NCI-H1930 (cell line): ENCODE measurements around the gene EXOC4.
"Not testable (repeated sequence)": the region's sequence is repeated elsewhere in the genome, so short reads cannot be mapped to it uniquely, and the experiment has no call there.

Experiments
- DNase-seq, 2 experiments: peaks; one replicate each; lab custom pipeline; 2025; lab: John Stamatoyannopoulos, UW

EXOC4 gene

DNA sequence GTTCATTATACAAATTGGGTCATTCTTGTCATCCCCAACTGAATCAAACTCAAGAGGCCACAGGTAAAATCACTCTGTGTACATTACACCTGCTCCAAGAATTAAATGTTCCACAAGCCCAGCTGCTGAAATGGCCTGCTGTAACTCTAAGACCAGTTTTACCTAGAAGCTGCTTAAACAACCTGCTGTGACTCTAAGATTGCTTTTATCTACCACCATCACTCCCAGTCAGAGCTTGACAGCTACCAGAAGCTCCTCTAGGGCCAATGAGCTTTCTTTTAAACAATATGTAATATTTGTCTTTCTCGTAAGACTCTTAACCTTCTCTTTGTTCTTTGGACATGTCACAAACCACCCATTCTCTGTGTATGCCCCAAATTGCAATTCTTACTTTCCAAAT lies 732.4 kb downstream of the EXOC4 start:
- DNase-seq, result no peak

DNA sequence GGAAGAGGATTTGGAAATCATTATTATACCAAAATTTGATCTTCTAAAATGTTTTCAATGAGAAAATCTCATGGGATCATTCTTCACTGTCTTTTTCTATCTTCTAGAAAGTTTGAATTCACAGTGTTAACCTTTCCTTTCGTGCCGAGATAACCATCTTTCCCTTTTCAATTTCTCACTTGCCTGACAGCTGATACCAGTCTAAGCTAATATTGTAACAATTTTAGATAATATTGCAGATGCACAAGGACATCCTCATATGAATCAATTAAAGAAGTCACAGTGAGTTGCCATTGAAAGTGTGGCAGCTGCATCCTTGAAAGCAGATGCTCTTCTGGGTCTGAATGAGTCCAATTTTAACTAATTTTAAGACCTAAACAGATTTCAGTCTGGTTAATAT lies 734.7 kb downstream of the EXOC4 start:
- DNase-seq, result no peak

DNA sequence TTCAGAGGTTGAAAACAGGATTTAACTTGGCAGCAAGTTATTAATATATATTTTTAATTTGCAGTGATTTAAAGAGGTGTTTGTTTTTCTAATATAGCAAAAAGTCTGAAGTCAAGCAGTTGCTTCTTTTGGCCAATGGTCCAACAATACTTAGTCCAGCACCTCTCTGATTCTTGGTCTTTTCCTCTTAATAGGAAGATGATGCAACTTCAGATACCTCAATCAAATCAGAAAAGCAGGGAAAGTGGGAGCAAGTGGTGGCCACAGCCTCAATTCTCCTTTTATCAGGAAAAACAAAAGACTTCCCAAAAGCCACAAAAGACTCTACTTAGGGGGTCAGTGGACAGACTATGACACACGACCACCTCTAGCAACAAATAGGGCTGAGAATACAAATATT lies 740.7 kb downstream of the EXOC4 start:
- no peak for DNase-seq

DNA sequence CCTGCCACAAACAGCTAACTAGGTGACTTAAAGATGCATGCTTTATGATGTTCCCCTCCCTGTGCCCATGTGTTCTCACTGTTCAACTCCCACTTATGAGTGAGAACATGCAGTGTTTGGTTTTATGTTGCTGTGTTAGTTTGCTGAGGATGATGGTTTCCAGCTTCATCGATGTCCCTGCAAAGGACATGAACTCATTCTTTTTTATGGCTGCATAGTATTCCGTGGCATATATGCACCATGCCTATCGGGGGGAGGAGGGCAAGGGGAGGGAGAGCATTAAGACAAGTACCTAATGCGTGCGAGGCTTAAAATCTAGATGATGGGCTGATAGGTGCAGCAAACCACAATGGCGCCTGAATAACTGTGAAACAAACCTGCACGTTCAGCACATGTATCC lies 741.2 kb downstream of the EXOC4 start:
- DNase-seq, result not testable (repeated sequence)

DNA sequence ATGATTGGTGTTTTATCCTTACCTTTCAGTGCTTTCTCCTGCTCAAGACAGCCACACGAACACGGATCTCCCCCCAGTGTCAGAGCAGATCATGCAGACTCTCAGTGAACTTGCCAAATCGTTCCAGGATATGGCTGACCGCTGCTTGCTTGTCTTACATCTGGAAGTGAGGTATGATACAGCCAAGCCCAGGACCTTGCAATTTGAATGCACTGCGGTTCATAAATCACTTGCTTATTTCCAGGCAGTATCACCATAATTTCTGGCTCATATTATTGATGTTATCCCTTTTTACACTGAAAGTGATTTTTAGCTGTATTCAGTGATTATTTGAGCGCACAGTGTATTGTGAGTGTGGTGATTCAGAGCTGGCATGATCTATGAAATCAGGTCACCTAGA lies 744.6 kb downstream of the EXOC4 start:
- no peak for DNase-seq

DNA sequence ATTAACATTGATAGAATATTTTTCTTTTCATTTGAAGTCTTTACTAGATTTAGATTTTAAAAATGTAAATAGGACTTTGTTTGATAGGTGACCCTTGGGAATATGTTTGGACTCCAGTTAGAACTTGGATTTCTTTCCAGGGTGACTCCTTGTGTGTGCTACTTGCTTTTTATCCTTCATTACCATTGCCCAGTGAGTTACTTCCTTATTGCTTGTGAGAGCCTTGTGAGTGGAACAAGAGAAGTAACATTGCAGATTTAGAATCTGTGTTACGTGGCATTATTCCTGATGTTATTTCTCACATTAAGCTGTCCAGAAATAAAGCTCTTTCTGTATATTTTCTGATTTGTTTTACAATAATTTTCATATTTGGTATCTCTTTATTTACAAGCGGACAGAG lies 746.3 kb downstream of the EXOC4 start:
- DNase-seq, result no peak

DNA sequence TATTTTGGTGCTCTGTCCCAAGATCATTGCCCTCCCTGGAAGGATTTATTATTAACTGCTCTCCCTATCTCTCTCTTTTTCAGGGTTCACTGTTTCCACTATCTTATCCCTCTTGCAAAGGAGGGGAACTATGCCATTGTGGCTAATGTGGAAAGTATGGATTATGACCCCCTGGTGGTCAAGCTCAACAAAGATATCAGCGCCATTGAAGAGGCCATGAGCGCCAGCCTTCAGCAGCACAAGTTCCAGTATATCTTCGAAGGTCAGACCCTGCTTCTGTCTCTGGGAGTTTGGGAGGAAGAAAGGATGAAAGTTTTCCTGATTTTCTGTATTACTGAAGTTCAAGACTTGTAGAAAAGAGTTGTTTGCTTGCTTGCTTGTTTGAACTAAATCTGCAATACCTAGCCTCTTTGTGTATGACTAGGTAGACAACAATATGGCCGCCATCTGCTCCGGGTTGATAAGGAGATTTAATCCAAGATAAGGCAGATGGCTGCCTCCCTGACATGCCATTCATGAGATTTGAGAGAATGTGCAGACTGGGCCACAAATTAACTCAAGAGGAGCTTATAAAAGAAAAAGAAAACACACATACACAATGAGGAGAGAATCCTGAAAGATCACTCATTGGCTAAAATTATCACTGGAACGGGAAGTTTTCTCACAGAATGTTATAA lies 752.1 kb downstream of the EXOC4 start:
- no peak for DNase-seq

DNA sequence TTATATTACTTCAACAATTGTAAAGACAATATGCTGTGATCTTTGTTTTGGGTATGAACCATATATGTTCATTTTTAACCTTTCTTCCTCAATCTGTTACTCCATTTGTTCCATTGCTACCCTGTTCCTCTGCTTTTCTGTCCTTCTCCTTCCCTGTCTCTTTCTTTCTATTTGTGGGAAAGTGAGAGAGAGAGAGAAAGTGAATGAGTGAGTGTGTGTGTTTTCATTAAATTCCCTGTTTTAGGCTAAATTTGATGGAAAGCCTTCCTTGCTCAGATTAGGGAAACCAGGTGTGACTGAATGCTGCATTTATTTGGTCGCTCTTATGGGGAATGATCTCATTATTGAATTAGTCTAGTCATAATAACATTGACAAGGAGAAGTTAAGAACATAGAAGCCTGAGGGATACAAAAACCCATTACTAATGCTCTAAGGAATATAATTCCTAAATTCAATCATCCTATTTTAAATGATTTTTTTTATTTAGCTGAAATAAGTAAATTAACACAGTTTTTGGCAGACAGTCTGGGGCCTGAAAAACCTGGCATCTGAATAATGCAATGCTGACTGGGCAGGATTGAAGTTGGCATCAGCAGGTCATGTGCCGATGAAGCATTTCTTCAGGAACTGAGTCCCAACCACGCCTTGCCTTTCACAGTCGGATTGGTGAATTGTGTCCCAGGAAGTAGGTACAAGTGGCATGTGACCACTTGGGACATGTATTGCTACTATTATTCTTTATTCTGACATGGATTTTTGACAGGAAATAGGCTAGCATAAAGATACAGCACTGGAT lies 756.6 kb downstream of the EXOC4 start:
- no peak for DNase-seq

DNA sequence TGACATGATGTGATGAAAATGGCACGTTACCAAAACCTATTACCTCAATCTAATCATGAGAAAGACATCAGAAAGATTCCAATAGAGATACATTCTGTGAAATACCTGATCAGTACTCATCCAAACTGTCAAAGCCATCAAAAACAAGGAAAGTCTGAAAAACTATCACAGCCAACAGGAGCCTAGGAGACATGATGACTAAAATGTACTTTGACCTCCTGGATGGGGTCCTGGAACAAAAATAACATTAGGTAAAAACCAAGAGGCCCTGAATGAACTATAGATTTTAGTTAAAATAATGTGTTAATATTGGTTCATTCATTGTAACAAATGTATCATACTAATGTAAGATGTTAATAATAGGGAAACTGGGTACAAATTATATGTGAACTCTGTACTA lies 760.4 kb downstream of the EXOC4 start:
- no peak for DNase-seq

DNA sequence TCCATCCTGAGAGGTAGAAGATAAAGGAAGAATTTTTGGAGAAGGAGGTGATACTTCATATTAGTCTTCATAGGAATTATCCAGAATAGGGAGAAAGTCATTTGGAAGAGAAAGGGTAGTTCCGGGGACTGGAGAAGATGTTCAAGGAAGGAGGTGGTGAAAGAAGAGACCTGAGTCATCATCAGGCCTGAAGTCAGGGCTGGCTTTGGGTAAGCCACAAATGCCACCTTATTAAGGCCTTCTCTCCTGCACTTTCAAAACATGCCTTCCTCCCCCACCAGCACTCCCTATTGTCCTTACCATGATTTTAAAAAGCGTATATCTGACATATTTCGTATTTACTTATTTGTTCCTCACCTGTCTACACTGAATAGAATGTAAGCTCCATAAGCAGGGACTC lies 762.1 kb downstream of the EXOC4 start:
- DNase-seq, result no peak

DNA sequence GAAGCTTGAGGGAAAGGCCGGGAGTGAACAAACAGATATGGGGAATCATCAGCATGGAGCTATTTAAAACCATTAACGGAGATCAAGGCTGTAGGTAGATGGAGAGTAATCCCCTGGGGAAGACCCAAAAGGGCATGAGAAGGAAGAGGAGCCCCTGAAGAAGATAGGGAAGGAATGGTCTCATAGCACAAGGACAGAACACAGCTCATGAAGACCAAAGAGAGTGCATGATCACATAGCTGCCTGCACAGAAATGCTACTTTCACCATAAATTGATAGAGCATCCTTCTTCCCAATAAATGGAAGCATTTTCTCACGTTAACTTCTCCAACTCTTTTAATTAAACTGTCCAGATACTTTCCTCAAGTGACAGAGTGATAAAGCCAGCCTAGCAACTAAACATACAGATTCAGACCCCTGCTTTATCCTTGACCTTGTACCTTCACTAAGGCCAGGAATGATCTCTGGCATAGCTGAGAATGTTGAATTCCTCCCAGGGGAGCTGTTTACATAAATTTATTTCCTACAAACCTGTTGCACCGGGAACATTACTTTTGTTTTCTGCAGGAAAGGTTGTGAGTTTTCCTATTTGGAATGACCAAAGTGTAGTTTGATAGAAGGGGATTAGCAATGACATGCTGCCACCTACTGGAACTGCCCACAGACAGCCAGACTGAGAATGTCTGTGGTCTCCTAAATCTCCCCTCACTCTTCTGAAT lies 763.5 kb downstream of the EXOC4 start:
- peak; percentile 14 to 39 for DNase-seq

DNA sequence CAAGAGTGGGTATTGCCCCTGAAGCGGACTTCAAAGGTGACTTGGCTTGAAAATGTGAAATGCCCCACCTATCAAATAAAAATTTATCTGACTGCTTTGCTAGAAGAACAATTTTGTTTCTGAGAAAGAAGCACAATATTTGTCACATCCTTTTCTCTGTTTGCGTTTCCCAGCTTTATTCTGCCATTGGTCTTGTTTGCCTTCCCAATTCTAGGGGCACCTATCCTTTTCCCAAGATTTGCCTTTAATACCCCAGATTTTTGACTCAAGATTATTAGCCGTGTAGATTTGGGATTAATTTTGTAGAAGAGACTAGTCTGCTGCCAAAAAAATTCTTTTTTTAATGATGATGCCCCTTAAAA lies 764.0 kb downstream of the EXOC4 start:
- no peak for DNase-seq

DNA sequence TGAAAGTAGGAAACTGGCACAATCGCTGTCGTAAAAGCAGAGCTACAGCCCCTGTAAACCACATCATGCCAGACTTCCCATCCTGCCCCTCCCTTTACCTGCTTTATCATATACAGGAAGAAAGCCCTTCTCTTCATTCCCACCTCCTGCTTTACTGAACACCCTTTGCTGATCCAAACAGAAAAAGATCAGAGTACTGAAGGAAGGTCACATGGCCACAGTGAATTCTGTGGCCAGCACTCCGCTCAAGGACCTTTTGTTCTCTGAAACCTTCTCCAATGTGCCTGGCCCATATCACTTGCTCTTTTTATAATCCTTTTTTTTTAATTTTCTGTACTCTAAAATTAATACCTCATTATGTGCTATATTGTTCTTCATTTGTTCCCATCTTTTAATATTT lies 765.4 kb downstream of the EXOC4 start:
- DNase-seq, result no peak

DNA sequence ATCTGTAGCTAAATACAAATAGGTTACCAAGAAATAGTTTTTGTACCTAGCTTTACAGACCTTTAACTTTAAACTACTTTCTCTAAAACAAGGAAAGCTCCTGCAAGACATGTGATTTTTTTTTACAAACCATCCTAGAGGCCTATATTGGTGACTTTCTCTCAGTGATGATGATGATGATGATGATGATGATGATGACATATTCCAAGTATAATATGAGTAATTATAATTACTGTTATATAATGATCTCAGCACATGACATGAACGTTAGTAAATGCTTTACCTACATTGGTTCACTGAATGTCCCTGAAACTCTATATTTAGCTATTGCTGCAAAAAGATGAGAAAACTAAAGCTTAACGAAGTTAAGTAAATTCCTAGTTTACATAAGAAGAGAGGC lies 766.4 kb downstream of the EXOC4 start:
- no peak for DNase-seq

DNA sequence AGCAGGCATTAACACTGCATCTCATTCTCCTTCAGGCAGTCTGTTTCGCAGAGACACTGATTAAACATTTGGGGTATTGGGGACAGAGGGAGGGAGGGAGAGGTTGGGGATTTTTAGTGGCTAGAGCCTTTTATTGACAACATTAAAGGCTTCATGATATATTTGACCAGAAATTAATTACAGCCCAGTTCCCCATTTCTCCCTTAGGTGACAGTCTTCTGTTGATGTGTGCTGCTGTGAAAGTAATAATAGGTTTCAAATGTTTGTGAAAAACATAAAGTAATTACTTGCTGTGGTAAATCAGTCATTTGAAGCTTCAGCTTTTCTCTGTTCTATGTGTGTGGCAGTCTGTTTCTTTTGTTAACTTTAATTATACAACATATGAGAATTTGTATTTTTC lies 769.0 kb downstream of the EXOC4 start:
- peak in 1 of 2 experiments; percentile 47 for DNase-seq

DNA sequence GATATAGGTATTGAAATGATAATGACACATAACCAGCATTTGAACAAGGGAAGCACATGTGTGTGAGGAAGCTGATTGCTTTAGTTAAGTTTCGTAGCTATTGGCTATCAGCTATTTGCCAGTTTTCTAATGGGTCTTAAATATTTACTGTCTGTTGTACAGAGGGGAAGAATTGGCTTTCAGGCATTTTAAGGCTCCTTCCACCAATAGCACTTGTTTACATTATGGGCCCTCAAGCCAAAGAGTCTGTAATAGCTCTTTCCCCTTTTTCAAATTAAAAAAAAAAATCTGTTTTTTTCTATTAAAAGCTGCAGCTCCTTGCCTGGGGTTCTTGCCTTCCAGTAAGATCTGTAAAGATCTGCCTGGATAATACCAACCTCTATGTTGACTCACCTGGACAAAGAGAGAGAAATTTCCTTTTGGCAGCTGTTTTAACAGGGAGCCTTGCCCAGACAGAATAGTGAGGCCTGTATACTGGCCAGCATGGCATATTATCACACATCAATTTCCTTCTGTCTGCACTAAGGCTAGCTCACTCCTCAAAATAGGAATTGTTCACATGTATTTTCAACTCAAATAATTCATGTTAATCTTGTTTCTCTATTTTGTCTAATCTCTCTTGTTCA lies 769.5 kb downstream of the EXOC4 start:
- DNase-seq, result peak; percentile 77 to 86

DNA sequence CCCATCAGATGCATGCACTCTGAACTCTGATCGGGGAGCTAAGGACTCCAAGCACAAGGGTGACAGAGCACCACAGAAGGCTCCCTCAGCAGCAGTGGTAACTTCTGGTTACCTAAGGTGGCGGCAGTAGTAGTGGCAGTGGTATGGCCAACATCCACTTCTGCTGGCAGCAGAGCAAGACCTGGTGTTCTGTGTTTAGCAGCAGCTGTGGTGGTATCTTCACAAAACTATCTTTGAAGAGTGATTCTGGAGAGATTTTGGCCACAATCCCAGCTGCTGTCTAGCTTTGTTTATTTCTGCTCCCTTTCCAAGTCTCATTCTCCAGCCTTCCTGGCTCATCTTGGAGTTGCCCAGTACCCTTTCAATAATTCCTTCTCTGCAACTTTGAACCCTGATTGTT lies 771.9 kb downstream of the EXOC4 start:
- DNase-seq, result no peak

DNA sequence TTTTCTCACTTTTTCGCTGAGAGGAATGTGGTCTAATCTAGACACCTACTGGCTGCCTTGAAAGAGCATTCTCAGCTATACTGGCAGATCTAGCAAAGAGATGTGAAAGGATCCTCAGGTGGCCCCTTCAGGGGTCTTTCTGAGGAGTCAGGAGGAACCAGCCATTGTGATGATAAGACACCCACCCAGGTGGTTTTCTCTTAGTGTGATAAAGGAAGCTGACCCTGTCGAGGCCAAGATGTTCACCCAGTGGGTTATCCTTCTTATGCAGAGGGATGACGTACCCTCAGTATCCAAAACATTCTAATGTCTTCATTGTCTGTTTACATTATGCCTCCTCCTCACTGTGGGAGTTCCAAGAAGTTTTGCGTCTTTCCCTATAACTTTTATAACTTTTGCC lies 776.0 kb downstream of the EXOC4 start:
- no peak for DNase-seq

DNA sequence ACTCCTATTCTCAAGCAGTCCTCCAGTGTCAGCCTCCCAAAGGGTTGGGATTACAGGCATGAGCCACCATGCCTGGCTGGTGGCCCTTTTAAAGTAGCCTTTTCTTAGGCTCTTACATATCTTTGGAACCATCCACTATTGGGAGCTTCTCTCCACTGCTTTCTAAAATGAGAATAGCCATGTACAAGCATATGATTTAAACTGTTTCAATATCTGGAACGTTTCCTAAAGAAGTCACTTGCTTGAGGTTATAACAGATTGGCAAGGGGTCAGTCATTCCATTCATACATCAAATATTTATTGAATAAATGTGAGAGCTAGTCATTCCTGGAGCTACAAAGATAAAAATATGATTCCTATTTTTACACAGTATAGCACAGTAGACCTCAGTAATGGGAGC lies 776.9 kb downstream of the EXOC4 start:
- DNase-seq, result no peak

DNA sequence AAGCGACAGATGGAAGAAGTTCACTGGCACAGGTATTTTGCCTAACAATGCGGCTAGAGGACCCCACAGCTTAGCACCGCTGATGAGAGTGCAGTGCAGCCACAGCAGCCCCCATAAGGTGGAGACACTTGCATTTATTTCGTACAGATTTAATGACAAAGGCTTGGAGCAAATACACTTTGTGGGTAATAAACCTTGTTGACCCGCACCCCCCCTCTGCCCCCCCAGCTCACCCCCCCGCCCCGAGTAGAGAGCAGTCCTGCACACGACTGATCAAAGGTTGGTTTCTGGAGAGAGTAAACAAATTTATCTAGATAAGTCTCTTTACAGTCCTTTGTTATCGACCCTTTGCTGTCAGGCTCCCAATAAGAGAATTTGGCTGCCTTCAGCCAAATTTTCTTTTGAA lies 777.6 kb downstream of the EXOC4 start:
- DNase-seq, result no peak

DNA sequence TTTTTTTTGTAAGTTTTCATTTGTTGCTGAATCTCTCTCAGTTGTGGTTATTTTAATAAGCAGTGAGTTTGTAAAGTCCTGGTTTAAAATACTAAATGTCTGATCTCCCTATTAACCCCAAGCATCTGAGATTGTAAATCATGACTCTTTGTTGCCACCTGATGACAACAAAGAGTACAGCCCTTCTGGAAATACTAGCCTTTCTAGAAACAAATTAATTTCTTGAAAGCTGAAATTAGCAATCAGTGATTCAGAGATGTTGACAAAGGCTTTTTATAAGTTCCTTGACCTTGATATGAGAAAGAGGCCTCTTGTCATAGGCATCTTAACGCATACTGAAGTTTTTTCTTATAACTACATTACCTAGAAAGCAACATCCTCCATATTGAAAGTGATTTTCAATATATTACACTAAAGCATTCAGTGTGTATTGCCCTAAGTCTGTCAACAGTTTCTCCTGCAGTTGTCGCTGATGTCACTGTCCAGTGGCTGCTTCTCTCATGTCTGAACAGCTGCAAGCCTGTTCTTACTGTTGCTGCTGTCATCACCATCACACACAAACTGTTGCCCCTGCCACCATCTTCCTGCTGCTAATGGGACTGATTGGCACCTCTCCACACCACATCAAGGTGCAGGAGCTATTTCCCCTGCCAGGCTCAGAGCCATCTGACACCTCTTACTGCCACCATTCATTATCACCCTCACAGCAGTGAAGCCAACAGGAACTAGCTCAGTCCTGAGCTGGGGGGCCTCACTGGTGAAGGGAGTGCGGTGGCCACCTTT lies 779.1 kb downstream of the EXOC4 start:
- DNase-seq, result no peak

DNA sequence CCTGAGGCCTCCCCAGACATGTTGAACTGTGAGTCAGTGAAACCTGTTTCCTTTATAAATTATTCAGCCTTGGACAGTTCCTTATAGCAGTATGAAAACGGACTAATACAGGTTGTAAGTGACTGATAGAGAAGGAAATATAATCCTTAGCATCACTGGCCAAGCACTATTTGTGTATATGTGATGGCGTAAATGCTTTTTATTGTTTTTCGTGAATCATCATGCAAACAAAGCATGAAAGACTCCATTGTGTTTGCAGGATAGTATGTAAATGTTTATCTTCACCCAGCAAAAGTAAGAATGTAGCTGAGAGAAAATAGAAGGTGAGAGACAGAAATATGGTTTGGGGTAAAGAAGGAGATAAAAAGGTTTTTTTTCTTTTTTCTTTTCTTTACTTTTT lies 781.8 kb downstream of the EXOC4 start:
- no peak for DNase-seq
